SK-N-MC (cell line): Measurements from ENCODE around the gene ENTPD8.

ENCODE experiments used
- EZH2 ChIP-seq: fragments of 200-600 bp; sonication (generic); IDR thresholded peaks from one replicate; pipeline ENCODE4 v1.6.1; 2017; ENCODE audit warnings: antibody characterized with exemption
- FOXP2 ChIP-seq: optimal IDR thresholded peaks from 2 replicates; pipeline ENCODE3; 2011; ENCODE audit warnings: mild to moderate bottlenecking, moderate library complexity; ENCODE audit not compliant: insufficient read depth; ENCODE audit errors: extremely low read length, control extremely low read depth
- POLR2AphosphoS5 ChIP-seq: IDR thresholded peaks from 2 replicates; pipeline ENCODE4 v1.6.1; 2012; ENCODE audit warnings: mild to moderate bottlenecking, low read depth, low read length, borderline replicate concordance

- TF ChIP-seq EZH2: no peak
- TF ChIP-seq POLR2AphosphoS5: no peak
- no peak for TF ChIP-seq FOXP2
Observed at GRCh38 chr9:137387891-137388560, 53.1 kb downstream of the ENTPD8 start.
